A204.1 (cell line): ENCODE measurements around the gene TNFAIP6.
"Not testable (repeated sequence)": the region's sequence is repeated elsewhere in the genome, so short reads cannot be mapped to it uniquely, and the experiment has no call there.

Experiments used
- FAIRE-seq: peaks from 2 replicates; lab custom pipeline; 2012; peaks lifted over from hg19 to GRCh38; lab: Jason Lieb, UNC

The TNFAIP6 gene

GRCh38 chr2:151357359-151357758 lies at the start of gene TNFAIP6:
Gene TNFAIP6, plus strand, starts transcription at chr2:151357592. Its CDS starts 75 bp downstream, at chr2:151357667.
- no peak for FAIRE-seq

DNA sequence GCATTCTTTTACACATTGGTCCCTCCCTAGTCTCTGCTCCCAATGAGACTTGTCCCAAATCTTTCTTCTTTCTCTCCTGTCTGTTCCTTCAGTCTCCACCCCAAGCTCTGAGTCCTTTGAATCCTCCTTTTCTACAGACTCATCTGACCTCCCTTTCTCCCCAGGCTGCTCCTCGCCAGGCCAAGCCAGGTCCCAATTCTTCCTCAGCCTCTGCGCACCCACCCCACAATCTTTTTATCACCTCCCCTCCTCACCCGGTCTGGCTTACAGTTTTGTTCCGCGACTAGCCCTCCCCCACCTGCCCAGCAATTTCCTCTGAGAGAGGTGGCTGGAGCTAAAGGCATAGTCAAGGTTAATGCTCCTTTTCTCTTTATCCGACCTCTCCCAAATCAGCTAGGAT lies 47.1 kb upstream of the TNFAIP6 start:
- FAIRE-seq: not testable (repeated sequence)

GRCh38 chr2:151312440-151312839 lies 45.0 kb upstream of the TNFAIP6 start:
- FAIRE-seq: not testable (repeated sequence)

DNA sequence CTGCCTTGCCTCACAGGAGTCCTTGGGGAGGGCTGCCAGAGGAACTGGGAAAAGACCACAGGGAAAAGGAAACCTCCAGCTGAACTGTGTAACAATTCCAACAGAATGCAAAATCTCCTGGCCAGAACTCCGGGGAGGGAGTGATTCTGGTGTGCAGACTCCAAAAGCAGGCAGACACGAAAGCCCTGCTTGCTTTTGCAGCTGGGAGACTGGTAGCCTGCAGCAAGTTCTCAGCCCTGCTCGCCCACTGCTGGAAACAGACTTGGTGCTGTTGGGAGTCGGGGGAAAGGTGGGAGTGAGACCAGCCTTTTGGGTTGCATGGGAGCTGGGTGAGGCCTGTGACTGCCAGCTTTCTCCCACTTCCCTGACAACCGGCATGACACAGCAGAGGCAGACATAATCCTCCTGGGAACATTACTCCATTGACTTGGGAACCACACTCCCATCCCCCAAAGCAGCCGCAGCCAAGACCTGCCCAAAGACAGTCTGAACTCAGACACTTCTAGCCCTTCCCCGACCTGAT lies 42.0 kb upstream of the TNFAIP6 start:
- FAIRE-seq: no peak

DNA sequence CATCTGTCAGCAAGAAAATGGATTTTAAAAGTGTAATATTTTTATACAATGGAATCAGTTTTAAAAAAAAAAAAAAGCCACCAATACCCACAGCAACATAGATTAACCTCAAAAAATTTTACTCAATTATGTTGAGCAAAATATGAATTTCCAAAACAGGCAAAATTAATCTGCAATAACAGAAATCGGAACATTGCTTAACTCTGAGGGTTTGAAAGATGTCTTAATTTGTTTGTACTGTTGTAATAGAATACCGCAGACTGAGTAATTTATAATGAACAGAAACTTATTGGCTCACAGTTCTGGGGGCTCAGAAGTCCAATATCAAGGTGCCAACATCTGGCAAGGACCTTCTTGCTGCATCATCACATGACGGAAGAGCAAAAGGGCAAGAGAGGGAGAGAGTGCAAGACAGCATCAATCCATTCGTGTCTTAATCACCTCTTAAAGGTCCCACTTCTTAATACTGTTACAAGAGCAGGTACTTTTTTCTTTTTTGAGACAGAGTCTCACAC lies 31.8 kb upstream of the TNFAIP6 start:
- no peak for FAIRE-seq

- peak; percentile 82 for FAIRE-seq
Measured at GRCh38 chr2:151326554-151326953, 30.8 kb upstream of the TNFAIP6 start.

- FAIRE-seq: no peak
Measured at GRCh38 chr2:151329998-151330397, 27.4 kb upstream of the TNFAIP6 start.

- FAIRE-seq: no peak
Measured at GRCh38 chr2:151333083-151333482, 24.3 kb upstream of the TNFAIP6 start.

DNA sequence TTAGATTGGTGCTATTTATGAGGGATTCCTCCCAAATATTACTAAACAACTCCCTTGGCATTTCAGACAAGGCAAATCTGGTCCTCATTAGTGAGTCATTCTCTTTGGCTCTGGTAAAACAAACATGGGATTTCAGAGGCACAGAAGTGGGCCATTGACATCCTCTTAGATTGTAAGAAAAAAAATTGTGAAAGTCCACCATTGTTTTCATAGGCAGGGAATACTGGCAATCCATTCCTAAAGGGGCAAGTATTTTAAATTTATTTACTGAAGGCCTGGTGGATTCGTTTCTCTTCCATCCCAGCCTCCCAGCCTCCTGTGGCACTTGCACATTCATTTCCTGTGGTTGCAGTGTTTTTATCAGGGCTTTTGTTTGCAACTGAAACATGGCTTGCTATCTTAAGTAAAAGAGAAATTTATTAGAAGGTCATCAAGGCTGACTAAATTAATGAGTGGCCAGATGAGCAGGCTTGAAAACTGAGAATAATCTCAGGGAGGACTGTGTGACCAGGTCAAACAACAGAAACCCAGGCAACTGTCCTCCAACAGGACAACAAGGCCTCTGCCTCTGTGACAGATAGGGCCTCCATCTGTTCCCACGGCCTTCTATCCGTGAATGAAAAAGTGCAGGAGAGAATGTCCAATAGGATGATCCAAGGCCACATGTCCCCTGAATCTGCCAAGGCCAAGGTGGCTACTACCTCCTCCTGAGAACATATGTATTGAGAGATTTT lies 23.1 kb upstream of the TNFAIP6 start:
- no peak for FAIRE-seq

DNA sequence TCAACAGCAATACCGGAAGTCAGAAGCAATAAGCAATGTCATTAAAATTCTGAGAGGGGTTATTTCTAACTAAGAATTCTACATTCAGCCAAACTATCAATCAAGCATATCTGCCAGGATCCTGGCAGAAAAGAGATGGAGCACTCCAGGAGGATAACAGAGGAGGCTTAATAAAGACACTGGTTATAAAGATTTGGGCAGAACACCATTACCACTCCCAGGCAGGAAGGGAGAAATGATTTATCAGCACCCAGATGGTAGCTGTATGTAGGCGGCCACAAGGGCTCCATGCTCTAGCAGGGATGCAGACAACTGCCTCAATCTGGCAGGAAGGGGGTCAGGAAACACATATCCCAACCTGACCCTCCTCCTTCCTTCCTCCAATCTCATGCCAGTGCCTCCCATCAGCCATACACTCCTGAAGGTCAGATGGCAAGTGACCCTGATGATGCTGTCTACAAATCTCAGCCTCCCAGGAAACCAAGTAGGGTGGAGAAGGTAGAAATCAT lies 20.5 kb upstream of the TNFAIP6 start:
- FAIRE-seq: no peak

DNA sequence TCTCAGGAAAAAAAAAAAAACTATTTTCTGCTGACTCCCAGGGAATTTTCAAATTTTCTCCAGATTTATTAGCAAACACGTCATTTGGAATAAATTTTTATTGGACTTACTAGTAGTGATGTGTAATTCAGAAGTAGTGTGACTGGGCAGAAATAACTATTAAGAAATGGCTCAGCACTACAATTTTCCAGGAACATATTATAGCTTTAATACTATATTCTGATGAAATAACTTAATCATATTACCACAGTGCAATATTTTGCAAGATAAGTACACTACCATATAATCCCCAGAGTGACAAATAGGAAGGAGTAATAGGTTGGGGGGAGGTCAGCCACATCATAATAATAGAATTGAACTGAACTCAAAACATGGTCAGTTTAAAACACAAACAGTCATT lies 19.7 kb upstream of the TNFAIP6 start:
- no peak for FAIRE-seq

- no peak for FAIRE-seq
Measured at GRCh38 chr2:151338115-151338514, 19.3 kb upstream of the TNFAIP6 start.

DNA sequence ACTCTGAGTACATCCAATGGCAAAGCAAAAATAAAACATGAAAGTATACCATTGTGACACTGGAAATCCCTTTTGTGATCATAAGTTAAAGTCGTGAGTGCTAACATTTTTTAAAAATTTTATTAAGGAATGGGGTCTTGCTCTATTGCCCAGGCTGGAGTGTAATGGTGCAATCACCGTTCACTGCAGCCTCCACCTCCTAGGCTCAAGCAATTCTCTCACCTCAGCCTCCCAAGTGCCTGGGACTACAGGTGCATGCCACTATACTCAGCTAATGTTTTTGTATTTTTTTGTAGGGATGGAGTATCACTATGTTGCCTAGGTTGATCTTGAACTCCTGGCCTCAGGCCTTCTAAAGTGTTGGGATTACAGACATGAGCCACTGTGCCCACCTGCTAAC lies 14.3 kb upstream of the TNFAIP6 start:
- FAIRE-seq: no peak

DNA sequence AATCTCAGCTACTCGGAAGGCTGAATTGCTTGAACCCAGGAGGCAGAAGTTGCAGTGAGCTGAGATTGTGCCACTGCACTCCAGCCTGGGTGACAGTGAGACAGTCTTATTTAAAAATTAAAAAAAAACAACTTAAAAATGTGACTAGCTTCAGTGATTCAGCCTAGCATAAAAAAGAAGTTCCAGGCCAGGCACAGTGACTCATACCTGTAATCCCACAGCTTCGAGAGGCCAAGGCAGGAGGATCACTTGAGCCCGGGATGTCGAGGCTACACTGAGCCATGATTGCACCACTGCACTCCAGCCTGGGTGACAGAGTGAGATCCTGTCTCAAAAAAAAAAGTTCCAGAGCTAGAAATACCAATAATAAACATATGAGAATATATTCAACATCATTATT lies 13.2 kb upstream of the TNFAIP6 start:
- not testable (repeated sequence) for FAIRE-seq

- no peak for FAIRE-seq
Measured at GRCh38 chr2:151344906-151345305, 12.5 kb upstream of the TNFAIP6 start.

- FAIRE-seq: no peak
Measured at GRCh38 chr2:151347294-151347693, 10.1 kb upstream of the TNFAIP6 start.

DNA sequence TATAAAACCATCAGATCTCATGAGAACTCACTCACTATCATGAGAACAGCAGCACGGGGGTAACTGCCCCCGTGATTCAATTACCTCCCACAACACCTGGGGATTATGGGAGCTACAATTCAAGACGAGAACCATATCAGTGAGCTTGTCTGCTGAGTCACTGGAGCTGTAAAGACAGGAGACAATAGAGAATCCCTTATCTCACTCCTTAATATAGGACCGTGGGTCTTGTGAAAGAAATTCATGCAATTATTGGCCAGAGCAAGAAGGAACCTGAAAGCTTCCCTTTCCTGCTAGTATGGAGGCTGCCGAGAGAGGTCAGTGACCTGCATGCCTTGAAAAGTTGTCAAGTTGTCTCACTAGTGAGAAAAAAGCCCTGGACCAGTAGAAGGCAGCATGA lies 9.5 kb upstream of the TNFAIP6 start:
- FAIRE-seq: no peak

GRCh38 chr2:151350579-151351195 lies 6.7 kb upstream of the TNFAIP6 start:
- no peak for FAIRE-seq

GRCh38 chr2:151353995-151354394 lies 3.4 kb upstream of the TNFAIP6 start:
- no peak for FAIRE-seq

- FAIRE-seq: no peak
Measured at GRCh38 chr2:151354807-151355206, 2.6 kb upstream of the TNFAIP6 start.

GRCh38 chr2:151358166-151358970 lies 976 bp downstream of the TNFAIP6 start:
- FAIRE-seq: no peak

GRCh38 chr2:151359768-151360461 lies 2.5 kb downstream of the TNFAIP6 start:
- no peak for FAIRE-seq
